ENCODE results near the gene UMAD1.

UMAD1 gene

DNA sequence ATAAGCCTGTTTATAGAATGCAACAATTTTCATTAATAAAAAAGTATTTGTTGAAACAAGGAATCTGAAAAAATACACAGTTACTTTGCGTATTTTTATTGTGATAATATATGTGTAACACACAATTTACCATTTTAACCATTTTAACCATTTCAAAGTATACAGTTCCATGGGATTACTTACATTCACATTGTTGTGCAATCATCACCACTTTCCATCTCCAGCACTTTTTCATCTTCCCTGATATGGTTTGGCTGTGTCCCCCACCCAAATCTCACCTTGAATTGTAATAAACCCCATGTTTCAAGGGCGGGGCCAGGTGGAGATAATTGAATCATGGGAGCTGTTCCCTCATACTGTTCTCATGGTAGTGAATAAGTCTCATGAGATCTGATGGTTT lies 266.8 kb downstream of the UMAD1 start:
- DNase-seq, result no peak

DNA sequence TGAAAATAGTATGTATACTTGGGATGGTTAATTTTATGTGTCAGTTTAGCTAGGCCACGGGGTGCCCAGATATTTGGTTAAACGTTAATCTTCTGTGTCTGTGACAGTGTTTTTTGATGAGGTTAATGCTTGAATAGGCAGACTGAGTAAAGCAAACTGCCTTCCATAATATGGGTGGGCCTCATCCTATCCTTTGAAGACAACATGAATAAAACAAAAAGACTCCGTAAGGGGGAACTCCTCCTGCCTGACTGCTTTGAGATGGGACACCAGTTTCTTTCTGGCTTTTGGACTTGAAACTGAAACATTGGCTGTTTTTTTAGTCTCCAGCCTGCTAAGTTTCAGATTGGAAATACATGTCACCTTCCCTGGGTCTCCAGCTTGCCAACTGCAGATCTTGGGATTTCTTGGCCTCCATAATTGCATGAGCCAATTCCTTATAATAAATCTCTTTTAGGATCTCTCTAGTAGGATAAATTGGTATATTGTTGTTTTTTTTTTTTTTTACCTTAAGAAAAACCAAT lies 268.1 kb downstream of the UMAD1 start:
- no peak for DNase-seq

DNA sequence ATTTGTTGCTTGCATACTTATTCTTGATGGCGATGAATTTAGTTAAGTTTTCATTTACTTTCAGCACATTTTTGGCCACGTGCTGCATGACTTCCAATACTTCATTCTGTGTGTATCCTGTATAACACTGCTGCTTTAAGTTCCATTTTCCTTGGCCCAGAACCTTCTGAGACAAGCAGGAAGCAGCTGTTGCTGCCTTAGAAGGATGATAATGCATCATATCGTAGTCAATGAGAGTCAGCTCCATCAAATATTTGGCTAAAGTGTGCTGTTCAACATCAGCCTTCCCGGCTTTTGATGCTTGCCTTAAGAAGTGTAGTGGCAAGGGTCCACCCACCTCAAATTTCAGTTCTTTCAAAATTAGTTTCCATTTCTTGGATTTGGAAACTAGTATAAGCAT lies 268.8 kb downstream of the UMAD1 start:
- no peak for DNase-seq

DNA sequence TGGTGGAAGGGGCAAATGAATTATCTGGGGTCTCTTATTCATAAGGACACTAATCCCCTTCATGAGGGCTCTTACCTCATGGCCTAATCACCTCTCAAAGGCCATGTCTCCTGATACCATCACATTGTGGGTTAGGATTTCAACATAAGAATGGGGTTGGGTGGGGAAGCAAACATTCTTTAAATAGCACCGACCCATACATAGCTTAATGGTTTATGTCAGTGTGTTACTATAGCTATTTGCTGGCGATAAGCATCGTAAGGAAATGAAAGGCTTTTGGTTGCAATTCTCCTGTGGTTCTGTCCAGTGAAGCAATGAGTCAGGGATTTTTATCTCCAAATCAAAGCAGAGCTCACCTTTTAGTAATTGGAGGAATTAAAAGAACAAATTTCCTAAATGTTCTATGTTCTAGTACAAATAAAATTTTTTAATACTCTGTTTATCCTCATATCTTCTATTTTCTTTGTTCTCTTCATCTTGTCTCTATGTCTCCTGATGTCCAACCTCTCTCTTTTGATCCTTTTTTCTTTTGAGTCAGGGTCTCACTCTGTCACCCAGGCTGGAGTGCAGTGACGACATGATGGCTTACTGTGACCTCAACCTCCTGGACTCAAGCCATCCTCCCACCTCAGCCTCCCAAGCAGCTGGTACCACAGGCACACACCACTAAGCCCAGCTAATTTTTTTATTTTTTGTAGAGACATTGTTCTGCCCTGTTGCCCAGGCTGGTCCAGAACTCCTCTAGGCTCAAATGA lies 271.0 kb downstream of the UMAD1 start:
- DNase-seq, result no peak

DNA sequence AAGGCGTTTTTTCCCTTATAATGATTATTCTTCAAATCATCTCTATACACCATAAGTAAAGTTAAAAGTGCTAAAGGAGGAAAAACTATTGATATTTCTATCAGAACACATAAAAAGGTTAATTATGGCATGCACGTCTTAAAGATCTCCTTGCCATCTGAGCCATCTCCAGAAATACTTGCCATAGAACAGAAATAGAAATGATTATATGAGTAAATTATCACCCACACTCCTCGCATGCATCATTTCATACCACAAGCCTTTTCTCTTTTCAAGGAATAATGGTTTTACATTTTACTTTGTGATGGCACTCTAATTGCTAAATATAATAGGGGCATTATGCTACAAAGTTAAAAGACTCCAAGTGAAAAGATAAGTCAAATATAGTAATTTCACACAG lies 272.4 kb downstream of the UMAD1 start:
- DNase-seq, result no peak

DNA sequence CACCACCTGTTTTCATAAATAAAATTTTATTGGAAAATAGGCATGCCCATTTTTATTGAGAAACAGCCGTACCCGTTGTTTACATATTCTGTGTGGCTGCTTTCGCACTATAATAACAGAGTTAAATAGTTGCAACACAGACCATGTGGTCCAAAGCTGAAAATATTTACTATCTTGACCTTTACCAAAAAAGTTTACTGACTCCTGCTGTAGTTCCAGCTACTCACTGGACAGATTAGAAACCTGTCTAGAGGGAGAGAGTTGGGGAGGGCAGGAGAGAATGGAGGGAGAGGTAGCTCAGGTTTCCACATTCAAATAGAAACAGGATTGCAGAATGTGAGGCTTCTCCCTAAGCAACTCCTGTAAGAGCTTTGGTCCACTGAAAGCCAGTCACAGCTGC lies 273.0 kb downstream of the UMAD1 start:
- no peak for DNase-seq

DNA sequence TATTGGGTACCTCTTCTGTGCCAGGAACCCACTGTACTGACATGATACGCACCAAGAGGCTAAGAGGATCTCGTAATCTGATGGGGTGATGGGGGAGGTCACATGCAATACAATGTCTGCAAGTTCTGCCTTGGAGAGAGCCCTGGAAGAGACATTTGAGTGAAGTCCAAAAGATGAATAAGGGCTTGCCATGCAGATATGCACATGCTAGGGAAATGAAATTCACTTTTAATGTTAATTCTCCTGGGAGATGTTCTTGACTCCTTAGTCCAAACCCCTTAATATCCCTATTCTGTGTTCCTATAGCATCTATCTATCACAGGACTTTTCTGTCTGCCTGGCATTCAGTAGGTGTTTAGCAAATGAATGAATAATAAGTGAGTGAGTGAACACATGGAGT lies 274.0 kb downstream of the UMAD1 start:
- no peak for DNase-seq

DNA sequence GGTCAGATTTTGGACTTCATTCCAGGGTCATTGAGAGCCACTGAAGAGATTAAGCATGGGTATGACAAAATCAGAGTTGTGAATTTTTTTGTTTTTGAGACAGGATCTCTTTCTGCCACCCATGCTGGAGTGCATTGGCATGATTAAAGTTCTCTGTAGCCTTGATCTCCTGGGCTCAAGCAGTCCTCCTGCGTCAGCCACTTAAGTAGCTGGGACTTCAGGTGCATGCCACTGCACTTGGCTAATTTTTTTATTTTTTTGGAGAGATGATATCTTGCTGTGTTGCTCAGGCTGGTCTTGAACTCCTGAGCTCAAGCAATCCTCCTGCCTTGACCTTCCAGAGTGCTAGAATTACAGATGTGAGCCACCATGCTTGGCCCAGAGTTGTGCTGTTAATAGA lies 275.5 kb downstream of the UMAD1 start:
- no peak for DNase-seq

DNA sequence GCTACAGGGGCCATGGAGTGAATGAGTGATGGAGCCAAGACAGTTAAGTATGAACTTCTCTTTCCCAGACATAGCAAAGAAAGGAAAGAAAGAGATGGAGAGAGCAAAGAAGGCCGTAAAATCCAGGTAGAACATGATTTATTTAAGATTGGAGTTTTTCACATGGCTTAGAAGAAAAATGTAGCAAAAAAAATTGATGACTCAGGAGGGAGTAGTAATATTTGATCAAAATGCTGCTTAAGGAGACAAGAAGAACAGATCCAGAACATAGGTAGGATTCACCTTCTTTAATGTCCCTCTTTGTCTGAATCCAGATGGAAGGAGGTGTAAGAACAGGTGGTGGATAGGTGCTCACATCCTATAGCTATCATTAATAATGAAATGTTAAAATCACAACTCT lies 277.0 kb downstream of the UMAD1 start:
- DNase-seq, result no peak

DNA sequence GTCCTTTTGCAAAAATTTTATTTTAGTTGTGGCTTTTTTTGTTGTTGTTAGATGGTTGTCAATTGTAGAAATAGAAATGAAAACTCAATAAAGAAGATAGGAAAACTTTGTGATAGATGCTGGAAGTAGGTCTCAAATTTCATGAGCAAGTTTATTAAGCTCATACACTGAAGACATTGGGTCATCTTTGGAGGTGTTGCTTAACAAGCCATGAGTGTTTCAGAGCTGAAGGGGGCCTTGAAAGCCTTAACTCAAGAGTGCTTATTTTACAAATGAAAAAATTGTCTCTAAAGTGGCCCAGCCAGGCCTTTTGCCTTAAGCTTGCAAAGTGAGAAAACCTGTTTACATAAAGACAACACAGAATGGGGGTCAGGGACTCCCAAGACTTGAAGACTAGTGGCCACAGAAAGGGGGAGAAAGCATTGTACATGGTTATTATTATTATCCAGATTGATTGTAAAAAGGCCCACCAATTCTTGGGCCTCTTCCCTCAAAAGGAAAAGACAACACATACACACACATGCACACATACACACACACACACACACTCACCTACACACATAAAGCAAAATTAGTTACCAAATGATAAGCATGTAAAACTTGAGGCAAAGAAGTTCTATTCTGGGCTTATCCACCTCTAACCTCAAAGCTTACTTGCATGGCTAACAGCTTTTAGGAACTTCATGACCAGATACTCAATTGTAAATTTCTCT lies 278.3 kb downstream of the UMAD1 start:
- DNase-seq, result no peak

DNA sequence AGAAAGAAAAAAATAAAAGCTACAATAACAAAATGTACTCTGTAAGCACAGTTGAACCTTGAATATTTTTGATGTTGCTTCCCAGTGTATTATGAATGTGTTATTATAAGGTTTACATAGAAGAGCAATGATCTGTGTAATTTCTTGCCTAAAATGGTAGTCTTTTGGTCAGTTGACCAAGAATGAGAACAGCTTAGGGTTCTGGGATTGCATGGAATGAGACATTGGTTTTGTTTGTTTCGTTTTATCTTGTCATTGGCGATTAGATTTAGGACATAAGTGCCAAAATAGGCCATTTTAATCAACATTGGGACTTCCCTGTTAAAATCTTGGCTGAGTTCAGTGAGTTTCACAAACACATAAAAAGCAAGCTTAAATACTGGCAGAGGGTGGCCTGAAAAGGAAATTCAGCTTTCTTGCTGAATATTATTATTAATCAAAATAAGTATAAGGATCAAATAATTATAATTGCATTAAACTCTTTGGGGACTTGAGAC lies 278.9 kb downstream of the UMAD1 start:
- DNase-seq, result no peak

DNA sequence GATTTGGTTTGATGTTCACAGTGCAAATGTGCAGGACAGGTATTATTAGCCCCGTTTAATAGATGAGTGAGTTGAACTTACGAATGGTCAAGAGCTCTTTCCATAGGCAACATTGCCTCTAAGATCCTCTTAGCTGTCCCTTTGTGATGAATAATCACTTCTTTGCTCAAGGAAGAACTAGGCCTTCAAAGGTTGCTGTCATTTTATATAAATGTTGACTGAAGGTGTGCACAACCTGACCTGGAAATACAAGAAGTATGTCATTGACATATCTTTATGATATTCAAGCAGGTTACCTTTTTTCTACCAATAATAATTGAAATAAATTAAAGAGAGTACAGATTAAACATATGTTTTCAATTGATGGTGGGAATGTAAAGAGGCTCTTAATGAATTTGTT lies 279.5 kb downstream of the UMAD1 start:
- DNase-seq, result no peak

DNA sequence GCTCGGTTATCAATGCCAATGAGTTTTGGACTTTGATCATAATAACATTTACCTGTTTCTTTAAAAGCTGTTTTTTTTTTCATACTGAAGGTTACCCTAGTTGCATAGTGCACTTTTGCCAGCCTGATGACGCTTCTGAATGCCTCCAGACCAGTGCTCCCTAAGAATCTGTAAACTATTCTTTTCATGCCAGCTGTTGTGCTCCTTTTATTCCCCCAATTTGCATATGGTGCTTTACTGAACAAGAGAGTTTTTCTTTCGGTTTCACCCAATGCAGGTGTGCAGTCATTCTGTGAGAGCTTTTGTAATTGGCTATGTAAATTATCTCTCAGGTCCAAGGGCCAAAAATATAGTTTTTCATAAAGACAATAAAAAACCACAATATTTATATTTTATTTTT lies 279.9 kb downstream of the UMAD1 start:
- DNase-seq, result no peak

DNA sequence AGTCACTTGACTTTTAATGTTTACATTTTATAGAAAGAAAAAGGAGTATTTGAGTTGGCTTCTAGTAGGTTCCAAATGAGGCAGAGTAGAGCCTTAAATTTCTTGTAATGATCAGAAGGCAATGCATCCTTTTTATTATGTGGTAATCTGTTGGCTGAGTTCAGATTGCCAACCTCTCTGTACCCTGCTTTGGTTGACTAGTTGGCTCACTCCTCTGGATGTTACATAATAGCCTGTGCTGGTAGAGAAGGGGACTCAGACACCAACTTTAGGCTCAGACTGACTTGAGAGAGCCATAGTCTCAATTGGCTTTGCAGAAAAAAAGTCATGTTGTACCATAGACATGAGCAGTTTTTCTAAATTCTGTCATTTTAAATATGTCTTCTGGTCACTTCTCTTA lies 281.3 kb downstream of the UMAD1 start:
- no peak for DNase-seq

DNA sequence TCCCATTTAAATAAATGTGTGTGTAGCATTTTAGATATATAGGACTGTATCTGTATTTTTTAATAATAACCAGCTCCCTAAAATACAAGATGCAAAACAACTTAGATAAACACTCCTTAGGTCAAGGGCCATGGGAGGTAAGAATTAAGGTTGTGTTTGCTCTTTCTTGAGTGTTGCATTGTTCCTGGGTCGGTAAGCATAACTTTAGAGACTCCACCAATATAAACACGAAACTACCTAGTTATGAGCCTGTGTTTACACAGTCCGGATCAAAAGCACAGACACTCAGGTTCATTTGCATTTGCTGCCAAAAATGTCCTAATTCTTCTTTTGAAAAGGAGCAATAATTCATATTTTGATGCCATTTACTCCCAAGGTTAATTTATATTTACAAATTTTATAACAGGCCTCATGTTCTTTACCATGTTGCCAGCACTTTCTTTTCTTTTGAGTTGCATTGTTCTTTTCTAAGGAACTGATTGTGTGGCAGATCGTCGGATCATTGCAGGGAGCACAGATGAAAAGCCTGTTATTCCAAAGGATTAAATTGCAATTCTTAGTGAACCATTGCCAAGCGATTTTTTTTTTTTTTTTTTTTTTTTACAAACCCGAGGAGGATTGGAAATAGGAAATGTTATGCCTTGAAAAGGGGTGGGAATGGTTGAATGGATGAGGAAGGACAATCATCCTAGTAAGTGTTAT lies 282.3 kb downstream of the UMAD1 start:
- no peak for DNase-seq

DNA sequence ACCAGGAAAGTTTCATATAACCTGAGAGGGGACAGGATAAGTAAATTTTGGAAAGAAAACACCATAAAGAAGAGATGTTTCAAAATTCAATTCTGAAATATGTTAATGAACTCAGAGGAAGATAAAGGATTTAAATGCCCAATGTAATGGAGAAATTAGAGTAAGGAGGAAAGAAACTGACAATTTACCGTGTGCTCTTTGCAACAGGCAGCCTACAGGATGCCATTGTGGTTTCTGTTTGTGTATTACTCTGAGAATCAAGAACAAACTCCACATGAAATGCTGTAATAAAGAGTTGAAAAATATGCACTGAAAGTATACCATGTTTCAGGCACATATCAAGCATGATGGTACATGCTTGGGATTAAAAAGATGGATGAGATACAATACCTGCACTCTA lies 283.3 kb downstream of the UMAD1 start:
- DNase-seq, result no peak

DNA sequence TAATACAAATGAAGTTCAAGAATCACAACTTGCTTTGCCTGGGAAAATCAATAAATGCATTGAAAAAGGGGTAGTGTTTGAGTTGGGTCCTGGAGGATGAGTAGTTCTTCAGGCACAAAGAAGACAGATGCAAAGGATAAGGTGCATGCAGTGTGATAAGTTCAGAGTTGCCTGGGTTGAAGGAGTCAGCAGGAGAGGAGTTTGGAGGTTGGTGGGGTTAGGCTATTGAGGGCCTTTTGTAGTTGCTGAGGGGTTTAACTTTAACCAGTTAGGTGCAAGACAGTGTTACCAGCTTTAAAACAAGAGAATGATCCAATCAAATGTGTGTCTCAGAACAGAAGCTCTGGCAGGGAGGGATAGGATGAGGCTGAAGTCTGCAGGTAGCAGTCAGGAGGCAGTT lies 283.8 kb downstream of the UMAD1 start:
- no peak for DNase-seq
